ENCODE data around the gene FAAH2.

GRCh38 chrX:57241967-57242366 is 44.5 kb upstream of the FAAH2 start:
- TF ChIP-seq CTCF (IDR thresholded peaks at IDR 0.05 in 4 of 5, conservative IDR thresholded peaks at IDR 0.05 in 1 of 5) (no peak), POLR2A (IDR thresholded peaks at IDR 0.05) (no peak)
